Measurements from ENCODE around the gene TMEM51. TPM values are rescaled to one million over a fixed set of nuclear protein-coding genes. Genes with fewer than 3 reads are reported as not detected.

TMEM51 gene
- total RNA-seq, 1 experiment from 2014 or later = 1.7 TPM

DNA sequence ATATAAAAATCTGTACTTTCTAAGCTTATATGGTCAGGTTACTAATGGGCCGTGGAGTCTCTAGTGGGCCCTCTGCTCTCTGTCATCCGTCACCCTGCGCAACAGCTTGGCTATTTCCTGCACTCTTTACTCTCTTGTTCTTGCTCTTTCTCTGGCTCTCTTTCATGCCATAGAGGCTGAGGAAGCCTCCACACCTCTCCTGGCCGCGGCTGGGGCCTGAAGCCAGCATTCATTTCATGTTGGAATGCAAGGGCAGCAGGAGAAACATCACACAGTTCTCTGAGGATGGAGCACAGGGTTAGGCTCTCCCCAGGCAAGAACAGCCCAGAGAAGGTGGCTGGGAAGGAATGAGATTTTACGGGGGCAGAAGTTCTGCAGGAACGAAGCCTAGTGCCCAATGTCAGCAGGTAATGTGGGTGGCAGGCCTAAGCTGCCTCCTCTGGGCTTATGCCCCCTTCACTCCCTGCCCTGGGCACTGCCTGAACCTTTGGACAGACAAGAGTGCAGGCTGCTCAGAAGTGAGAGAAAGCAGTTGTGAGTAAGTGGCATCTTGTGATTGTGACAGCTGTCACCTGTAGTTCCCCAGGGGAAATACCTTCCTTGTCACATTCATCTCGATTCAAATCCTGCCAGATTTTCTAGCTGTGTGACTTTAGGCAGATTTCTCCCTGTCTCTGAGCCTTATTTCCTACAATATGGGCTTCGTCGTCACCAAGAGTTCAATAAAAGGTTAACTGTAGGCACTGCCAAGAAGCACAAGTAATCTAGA lies 89.9 kb downstream of the TMEM51 start:
- DNase-seq (ENCODE audit: low spot score) = no peak
- H3K4me3 ChIP-seq (ENCODE audit: low read depth, low read length, poor library complexity, severe bottlenecking) = no peak overlapping the region
- H3K27me3 ChIP-seq (replicated peaks; ENCODE audit: insufficient read depth, low read depth, low read length, poor library complexity) = no peaks in the 10 kb centered on the region
- TF ChIP-seq, protein P1, sequence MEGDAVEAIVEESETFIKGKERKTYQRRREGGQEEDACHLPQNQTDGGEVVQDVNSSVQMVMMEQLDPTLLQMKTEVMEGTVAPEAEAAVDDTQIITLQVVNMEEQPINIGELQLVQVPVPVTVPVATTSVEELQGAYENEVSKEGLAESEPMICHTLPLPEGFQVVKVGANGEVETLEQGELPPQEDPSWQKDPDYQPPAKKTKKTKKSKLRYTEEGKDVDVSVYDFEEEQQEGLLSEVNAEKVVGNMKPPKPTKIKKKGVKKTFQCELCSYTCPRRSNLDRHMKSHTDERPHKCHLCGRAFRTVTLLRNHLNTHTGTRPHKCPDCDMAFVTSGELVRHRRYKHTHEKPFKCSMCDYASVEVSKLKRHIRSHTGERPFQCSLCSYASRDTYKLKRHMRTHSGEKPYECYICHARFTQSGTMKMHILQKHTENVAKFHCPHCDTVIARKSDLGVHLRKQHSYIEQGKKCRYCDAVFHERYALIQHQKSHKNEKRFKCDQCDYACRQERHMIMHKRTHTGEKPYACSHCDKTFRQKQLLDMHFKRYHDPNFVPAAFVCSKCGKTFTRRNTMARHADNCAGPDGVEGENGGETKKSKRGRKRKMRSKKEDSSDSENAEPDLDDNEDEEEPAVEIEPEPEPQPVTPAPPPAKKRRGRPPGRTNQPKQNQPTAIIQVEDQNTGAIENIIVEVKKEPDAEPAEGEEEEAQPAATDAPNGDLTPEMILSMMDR (conservative IDR thresholded peaks at IDR 0.05; ENCODE audit: low read depth, low read length) = no peak
- no peak for TF ChIP-seq EZH2 (IDR thresholded peaks at IDR 0.05; ENCODE audit: borderline replicate concordance, low read depth, low read length, poor library complexity, severe bottlenecking)
- no peaks in the 10 kb centered on the region for H3K4me1 ChIP-seq (ENCODE audit: insufficient read depth, low read length, poor library complexity, severe bottlenecking)
- no TSS peak for BruUV-seq (replicated peaks)
- H3K36me3 ChIP-seq (ENCODE audit: insufficient read depth, low read length, poor library complexity, severe bottlenecking) = no peaks in the 10 kb centered on the region
- no peaks in the 10 kb centered on the region for H3K9me3 ChIP-seq (ENCODE audit: low read depth, low read length, poor library complexity, severe bottlenecking)
- intact Hi-C loops (cut with micrococcal nuclease; ENCODE audit: unreplicated experiment) = no loop called here
- ChIA-PET POLR2A (ENCODE audit: low non-redundant PET) (no interaction called here), CTCF (no interaction called here)
- H3K27ac ChIP-seq (ENCODE audit: low read depth, low read length, poor library complexity, severe bottlenecking) = no peak overlapping the region

DNA sequence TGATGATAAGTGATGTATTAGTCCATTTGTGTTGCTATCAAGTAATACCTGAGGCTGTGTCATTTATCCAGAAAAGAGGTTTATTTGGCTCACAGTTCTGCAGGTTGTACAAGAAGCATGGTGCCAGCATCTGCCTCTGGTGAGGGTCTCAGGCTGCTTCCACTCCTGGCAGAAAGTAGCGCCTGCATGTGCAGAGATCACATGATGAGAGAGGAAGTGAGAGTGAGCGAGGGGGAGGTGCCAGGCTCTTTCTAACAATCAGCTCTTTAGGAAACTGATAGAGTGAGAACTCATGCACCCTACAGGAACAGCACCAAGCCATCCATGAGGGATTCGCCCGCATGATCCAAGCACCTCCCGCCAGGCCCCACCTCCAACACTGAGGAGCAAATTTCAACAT lies 91.3 kb downstream of the TMEM51 start:
- DNase-seq (ENCODE audit: low spot score) = no peak
- Histone ChIP-seq H3K36me3 (ENCODE audit: insufficient read depth, low read length, poor library complexity, severe bottlenecking) (no peaks in the 10 kb centered on the region), H3K27ac (ENCODE audit: low read depth, low read length, poor library complexity, severe bottlenecking) (no peak overlapping the region), H3K4me1 (ENCODE audit: insufficient read depth, low read length, poor library complexity, severe bottlenecking) (no peaks in the 10 kb centered on the region), H3K9me3 (ENCODE audit: low read depth, low read length, poor library complexity, severe bottlenecking) (no peaks in the 10 kb centered on the region), H3K4me3 (ENCODE audit: low read depth, low read length, poor library complexity, severe bottlenecking) (no peak overlapping the region), H3K27me3 (replicated peaks; ENCODE audit: insufficient read depth, low read depth, low read length, poor library complexity) (peaks cover 6% of the 10 kb centered on the region)
- CTCF ChIA-PET = no interaction called here
- no peak for TF ChIP-seq EZH2 (IDR thresholded peaks at IDR 0.05; ENCODE audit: borderline replicate concordance, low read depth, low read length, poor library complexity, severe bottlenecking)
- TF ChIP-seq, protein P1 (conservative IDR thresholded peaks at IDR 0.05; ENCODE audit: low read depth, low read length) = no peak
- BruUV-seq (replicated peaks) = no TSS peak
- POLR2A ChIA-PET (ENCODE audit: low non-redundant PET) = no interaction called here
- intact Hi-C loops (cut with micrococcal nuclease; ENCODE audit: unreplicated experiment) = no loop called here

DNA sequence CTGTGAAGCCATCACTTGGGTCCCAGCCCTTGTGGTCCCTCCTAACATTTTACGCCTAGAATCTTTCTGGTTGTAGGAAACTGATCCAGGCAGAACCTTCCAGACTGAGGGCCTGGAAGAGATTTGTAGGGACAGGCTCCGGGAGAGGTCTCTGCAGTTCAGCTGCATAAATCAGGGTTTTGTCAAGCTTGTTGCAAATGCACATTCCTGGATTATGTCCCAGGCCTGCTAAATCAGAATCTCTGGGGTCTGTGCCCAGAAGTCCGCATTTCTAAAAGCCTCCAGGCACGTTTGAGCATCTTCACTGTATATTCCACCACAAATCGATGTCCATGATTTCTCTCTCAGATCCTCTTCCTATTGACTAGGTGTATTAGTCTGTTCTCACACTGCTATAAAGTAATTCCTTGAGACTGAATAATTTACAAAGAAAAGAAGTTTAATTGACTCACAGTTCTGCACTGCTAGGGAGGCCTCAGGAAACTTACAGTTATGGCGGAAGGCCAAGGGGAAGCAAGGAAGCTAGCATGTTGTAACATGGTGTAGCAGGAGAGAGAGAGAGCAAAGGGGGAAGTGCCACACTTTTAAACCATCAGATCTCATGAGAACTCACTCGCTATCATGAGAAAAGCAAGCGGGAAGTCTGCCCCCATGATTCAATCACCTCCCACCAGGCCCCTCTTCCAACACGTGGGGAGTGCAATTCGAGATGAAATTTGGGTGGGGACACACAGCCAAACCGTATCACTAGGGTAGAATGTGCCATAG lies 92.2 kb downstream of the TMEM51 start:
- intact Hi-C loops (cut with micrococcal nuclease; ENCODE audit: unreplicated experiment) = no loop called here
- Histone ChIP-seq H3K27me3 (replicated peaks; ENCODE audit: insufficient read depth, low read depth, low read length, poor library complexity) (peaks cover 10% of the 10 kb centered on the region), H3K27ac (ENCODE audit: low read depth, low read length, poor library complexity, severe bottlenecking) (no peak overlapping the region), H3K36me3 (ENCODE audit: insufficient read depth, low read length, poor library complexity, severe bottlenecking) (no peaks in the 10 kb centered on the region), H3K4me1 (ENCODE audit: insufficient read depth, low read length, poor library complexity, severe bottlenecking) (no peaks in the 10 kb centered on the region), H3K4me3 (ENCODE audit: low read depth, low read length, poor library complexity, severe bottlenecking) (no peak overlapping the region), H3K9me3 (ENCODE audit: low read depth, low read length, poor library complexity, severe bottlenecking) (no peaks in the 10 kb centered on the region)
- DNase-seq (ENCODE audit: low spot score) = no peak
- BruUV-seq (replicated peaks) = no TSS peak
- TF ChIP-seq EZH2 (IDR thresholded peaks at IDR 0.05; ENCODE audit: borderline replicate concordance, low read depth, low read length, poor library complexity, severe bottlenecking) = no peak
- TF ChIP-seq, protein P1 (conservative IDR thresholded peaks at IDR 0.05; ENCODE audit: low read depth, low read length) = no peak
- ChIA-PET CTCF (no interaction called here), POLR2A (ENCODE audit: low non-redundant PET) (no interaction called here)
